HG03571 (cell line): Measurements from ENCODE around the gene LMO1.

Experiments
- ATAC-seq: cut with Tn5 transposase; IDR thresholded peaks from one replicate; pipeline ENCODE4 v1.9.1; 2021; ENCODE audit not compliant: unreplicated experiment

LMO1 gene

DNA sequence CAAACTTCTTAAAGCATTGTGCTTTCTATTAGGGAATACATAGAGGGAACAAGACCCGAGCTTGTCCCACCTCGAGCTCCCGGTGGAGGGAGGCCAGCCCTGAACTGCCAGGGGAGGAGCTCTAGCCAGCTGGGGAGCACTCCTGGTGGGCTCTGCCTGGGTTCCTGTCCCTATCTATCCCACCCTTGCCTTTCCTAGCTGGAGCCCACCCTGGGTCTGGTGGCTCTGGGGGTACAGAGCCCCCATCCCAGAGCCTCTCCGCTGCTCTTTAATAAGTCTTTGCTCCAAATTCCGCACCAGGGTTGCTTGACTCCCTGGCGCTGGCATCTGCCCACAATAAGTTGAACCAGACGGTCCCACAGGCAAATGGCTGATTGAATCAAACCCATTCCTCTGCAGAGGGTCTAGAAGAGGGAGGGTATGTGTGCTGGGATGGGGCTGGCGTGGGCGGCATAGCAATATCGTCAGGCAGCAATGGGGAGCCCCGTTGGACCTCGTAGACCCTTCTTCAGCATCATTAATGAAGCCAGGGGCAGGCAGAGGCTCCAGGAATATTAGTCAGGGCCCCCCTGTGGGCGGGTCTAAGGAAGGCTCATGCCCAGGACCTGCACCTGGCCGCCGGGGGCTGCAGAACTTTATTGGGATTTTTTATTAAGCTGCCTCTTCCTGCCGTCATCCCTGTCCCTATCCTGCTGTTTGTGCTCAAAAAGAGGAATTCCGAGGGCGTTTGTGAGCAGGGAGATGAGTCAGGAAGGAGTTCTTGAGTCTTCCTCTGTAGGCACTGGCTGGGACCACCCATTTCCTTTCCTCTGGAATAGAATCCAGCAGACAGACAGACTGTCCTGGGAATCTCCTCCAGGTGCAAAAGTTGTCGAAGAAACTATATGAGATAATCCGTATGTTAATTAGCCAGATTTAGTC lies 56.3 kb downstream of the LMO1 start:
- no peak for ATAC-seq

DNA sequence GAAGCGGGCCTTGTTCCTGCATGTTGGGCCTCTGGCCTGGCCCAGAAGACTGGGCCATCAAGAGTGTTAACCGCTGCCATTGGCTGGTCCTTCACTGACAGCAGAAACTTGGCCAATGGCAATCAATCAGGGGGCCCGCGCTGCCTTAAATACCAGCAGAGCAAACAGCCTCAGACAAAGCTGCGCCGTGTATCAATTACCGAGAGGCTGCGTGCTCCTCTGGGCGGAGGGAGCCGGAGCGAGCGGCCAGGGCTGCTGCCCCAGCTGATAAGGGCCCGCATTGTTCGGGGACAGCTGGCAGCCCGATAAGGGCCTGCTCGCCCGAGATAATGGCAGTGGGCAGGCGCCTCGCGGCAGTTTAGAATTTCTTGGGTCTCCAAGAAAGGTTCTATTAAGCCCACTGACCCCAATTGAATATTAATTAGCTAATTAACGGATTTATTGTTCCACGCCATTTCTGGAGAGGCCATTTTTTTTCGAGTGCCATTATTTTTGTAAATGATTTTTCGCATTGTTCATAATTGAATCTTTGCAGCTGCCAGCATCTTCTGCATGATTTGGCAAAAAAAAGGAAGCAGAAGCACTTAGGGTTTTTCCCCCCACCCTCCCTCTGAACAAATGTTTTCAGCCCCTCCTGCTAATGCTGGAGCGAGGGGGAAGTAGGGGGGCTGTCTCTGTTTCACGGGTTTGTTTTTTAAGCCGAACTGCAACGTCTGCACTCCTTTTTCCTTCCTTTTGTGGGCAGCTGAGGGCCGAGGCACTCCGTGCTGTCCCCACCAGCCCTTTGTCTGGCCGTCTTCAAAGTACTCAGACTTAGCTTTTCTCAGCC lies 57.2 kb downstream of the LMO1 start:
- no peak for ATAC-seq

DNA sequence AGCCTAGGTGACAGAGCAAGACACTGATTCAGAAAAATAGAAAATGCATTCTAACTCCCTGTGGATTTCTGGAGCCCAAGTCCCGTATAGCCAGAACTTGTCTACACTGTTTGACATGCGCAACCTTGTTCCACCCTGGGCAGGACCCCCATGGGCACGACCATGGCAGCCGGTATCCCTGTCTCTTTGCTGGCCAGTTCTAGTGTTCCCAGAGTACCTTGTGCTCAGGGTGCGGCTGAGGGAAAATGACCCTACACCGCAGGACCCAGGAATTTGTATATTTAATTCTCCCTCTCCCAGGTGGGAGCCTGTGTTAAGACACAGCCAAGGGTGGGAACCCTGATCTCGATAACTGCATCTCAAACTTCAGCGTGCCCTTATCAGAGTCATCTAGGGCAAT lies 58.1 kb downstream of the LMO1 start:
- no peak for ATAC-seq

DNA sequence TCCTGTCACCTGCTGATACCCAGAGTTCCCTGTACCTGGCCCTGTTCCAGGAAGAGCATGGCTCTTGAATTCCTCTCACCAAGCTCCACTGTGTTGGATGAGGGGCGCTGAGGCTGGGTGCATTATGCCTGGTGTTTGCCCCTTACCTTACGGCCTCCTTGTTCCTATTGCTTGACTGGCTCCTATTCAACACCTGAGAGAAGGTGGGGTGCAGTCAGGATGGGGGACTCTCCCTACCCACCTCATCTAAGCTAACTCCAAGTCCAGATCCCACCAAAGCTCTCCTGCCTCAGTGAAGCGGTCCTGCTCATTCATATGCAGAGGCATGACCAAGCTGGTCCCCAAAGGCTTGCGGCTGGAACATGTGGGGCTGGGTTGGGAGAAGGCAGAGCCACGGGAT lies 59.1 kb downstream of the LMO1 start:
- ATAC-seq, result no peak

DNA sequence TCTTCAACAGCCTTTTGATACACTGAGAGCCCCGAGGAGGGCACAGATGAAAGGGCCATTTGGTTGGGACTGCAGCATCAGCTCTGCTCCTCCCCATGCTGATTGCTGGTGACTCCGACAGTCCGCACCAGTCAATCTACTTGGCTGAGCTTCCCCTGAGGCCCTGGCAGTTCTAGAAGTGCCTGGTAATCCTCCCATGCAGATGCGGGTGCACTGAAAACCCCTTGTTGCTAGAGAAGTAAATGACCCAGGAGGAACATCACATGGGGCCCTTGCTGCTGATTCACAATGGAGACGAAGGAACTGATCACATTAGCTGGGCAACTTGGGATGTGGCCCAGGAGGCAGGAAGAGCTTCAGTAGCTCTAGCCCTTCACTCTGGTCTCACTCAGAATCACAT lies 59.7 kb downstream of the LMO1 start:
- ATAC-seq, result no peak

DNA sequence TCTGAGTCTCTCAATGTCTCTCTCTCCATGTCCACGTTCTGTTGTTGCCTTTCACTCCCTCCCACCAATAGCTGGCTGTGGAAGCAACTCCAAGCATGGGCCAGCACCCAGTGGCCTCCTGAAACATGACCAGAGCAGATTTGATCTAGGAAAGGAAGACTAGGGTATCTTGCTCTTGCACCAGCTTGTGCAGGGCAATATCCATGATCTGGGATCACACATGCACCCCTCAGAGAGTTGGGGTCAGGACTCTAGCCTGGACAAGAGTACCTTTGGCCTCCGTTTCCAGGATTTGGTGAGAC lies 60.3 kb downstream of the LMO1 start:
- ATAC-seq, result no peak

DNA sequence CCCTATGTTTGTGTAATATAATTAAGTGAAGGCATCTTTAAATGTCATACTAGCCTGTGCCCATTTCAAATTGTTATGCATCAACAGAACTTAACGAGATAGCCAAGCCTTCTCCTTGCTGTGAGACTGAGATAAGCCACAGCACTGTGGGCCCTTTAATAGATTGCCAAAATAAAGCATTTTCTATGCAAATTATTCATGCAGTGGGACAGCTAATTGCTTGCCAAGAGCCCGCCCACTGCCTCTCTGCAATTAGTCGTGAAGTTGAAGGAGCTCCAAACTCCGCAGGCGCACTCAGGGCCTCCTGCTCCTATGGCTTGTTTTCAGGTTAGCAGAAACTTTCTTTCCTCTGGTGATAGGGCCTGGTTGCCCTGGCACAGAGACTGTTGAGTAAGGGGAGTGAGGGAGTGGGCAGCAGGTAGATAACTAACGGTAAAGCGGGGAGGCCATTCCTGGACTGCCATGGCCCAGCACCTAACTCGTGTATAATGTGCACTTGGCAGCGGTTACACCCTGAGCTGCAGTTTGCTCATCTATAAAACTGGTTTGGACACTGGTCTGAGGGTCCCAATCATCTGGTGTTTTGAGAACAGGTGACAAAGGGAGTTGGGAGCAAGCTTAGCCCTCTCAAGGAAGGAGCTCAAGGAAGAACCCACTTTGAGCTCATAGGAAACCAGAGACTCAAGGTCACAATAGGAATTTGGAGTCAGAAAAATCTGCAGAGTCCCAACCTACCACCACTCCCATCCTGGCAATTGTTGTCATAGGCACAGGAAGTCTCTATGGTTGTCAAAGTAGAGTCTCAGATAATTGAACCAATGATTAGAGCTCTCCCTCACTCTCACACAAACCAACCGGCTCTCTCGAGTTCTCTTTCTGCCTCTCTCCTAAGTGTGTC lies 60.9 kb downstream of the LMO1 start:
- ATAC-seq, result no peak

DNA sequence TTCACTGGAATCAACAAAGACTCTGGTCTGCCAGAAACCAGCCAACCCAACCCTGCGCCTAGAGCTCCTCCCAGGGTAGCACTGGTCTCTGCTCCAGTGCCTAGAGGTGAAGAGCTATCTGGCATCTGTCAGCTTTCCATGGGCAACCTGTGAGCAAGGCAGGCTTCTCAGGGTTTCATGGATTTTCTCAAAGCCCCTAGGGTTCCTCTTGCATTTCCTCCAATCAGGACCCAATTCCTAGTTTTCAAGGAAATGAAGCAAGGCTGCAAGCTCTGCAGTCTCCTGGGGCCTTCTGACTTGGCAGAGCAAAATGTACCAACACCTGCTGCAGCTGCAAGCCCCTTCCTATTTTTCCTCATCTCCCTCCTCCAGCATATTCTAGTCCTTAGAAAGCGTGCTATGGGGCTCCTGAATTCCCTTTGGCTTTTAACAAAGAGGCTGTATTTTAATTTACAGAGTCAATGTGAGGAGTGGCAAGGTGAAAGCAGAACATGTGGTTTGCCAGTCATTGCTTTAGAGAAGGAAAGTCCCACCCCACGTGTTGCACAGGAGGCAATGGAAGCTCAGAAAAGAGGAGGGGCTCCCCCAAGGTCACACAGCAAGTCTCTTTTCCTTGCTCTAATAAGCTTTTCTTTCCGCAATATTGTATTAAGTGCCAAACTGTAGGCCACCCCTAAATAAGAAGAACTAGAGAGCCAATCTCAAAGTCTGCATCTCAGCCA lies 61.9 kb downstream of the LMO1 start:
- peak; percentile 55 for ATAC-seq

DNA sequence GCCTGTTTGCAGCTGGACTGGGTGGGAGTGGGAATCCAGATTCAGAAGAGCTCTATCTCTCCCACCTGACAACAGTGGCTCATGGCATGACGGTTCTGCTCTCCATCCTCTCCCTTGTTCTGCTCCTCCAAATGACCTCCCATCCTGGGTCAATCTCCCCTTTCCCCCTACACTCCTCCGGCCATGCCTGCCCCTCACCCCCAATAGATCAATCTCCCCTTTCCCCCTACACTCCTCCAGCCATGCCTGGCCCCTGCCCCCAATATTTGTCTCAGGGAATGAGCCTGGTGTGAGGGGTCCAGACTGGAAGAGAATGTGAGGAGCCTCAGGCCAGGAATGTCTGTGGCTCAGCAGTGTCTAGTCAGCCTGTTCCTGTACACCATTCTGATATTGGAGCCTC lies 64.0 kb downstream of the LMO1 start:
- ATAC-seq, result no peak

DNA sequence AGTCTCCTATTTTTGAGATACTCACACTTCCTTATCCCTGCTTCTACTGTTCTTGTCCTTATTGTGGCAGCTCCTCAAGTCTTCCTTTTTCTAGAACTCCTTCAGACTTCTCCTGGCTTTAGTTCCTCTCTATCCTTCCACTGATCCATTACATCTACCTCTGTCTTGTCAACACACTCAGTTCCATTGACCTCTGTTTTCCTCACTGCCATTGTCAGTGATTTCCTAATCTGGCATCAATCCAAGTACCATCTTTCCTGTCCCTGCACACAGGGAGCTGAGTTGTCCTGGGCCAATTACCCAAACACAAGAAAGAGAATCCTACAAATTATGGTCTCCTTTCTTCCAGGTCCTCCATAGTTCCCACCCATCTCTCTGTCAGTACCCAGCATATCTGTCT lies 66.9 kb downstream of the LMO1 start:
- ATAC-seq, result no peak

DNA sequence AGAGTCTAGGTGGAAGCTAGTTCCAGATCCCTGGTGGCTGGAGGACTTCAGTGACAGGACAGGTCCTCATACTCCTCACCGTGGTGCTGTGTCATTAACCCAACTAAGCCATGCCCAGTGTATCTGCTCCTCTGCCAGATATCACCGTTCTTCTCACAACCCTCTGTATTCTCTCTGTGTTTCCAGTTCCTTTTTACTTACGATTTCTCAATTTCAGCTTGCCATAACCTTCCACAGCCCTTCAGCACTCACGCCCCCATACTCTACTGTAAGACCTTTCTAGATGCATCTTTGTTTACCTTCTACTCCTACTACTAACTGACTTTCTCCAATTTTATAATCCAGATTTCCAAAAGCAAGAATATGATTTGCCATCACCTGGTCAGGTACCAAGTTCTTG lies 68.7 kb downstream of the LMO1 start:
- no peak for ATAC-seq

DNA sequence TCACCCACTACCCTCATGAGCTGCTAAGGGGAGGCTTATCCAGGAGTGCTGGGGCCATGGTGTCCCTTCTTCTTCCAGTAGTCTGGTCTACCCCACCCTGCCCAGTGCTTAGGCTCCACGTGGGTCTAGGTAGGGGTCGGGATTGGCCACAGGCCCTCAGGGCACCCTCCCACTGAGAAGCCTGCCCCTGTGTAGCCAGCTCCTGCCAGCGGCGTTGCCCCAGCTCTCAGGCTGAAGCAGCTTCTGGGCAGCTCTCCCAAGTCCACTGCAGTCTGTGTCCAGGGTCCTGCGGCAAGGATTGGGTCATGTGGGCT lies 70.8 kb downstream of the LMO1 start:
- ATAC-seq, result no peak

DNA sequence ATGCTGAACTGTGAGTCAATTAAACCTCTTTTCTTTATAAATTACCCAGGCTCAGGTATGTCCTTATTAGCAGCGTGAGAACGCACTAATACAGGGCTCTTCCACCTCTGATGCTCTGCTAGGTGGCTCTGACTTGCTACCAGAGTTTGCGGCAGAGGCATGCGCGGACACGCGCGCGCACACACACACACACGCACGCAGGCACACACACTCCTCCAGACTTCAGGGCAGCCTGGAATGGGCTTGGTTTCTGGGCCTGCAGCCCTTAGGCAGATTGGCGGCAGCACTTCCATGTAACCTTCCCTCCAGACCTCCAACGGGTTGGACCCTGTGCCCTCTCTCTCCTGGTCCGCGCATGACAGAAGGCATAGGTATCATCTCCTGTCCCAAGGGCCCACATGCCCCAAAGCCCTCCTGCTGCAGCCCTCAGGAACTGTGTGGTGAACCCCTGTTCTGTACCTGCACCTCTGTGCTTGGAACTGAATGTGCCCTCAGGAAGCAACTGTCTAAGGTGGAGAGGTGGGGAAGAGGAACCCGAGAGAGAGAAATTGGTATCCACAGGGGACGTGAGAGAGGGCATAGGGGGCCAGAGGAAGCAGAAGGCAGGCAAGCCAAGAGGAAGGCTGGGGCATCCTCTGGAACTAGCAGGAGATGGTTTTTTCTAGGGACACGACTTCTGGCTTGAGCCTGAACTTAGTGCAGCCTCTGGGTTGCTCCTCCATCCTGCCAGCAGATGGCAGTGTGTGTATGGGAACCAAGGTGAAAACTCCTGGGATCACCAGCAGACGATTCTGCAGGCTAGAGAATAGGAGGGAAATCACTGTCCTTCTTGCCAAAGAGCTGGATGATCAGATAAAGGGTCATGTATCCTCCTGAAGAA lies 71.4 kb downstream of the LMO1 start:
- no peak for ATAC-seq

DNA sequence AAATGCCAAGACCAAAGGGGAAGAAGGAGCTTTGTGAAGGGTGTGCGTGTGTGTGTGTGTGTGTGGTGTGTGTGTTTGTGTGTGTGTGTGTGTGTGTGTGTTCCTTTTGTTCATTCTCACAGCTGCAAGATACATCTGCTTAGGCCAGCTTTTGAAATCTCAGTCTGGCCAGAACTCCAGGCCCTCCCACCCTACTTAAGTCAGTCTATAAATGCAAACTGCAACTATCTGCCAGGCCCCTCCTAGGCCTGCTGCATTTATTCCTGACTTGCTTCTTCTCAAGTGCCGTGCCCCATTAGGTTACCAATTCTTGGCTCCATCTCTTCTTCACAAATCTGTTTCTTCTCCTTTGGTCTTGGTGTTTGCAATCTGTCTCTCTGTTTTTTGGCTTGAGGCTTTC lies 73.2 kb downstream of the LMO1 start:
- no peak for ATAC-seq

DNA sequence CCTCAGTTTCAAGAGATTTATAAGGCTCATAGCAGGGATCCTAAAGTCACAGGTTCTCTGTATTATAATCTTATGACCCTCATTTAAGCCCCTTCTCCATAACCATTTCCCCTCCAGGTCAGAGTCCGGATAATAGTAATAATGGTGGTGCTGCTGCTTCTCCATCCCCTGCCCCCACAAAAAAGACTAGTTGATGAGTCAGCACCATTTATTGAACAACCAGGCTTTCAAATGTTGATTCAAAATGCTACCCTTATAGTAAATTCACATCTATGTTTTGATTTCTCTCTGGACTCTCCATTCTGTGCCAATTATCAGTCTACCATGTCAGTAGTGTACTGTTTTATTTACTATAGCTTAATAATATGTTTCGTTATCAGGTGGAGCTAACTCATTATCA lies 77.2 kb downstream of the LMO1 start:
- ATAC-seq, result no peak

DNA sequence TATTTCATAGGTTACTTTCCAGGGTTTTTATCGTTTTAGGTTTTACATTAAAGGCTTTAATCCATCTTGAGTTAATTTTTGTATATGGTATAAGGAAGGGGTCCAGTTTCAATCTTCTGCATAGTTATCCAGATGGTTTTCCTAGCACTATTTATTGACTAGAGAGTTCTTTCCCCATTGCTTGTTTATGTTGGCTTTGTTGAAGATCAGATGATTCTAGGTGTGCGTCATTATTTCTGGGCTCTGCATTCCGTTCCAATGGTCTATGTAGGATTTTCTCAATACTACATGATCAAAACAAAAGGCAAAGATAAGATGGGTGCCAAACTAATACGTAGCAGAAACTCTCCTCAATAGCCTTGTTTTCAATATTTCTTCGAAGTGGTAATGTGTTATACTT lies 80.6 kb downstream of the LMO1 start:
- ATAC-seq, result no peak

DNA sequence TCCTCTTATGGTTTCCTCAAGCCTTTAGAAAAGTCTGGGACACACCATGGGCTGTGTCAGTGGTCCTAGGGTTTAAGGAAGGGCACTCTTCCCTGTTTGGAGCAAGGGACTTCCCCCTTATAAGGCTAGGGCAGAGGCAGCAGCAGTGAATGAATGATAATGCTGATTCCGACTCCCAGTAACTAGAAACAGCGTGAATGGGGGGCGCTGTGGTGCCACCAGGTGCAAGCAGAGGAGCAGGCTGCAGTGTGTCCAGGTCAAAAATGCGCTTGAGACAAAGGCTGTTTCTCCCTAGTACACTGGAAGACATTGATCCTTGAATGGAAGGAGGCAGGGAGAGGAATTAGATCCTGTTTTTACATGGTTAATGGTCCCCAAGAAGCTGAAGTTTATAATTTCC lies 83.2 kb downstream of the LMO1 start:
- ATAC-seq, result no peak

DNA sequence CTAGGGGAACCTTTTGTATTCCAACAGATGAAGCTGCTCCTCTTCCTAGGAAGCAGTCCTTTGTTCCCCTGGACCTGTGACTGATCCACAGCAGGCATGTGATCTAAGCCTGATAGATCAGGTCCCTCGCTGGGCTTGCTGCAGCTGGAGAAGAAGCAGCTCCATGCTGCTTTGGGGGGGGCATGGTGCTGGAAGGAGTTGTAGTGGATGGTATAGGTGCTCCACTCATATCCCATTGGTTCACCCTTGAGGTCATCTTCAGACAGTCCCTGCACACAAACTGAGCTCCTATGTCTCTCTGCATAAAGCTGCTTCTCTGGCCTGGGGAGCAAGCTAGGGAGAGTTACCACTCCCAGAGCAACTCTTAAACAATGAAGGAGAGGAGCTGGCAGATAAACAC lies 85.4 kb downstream of the LMO1 start:
- no peak for ATAC-seq

DNA sequence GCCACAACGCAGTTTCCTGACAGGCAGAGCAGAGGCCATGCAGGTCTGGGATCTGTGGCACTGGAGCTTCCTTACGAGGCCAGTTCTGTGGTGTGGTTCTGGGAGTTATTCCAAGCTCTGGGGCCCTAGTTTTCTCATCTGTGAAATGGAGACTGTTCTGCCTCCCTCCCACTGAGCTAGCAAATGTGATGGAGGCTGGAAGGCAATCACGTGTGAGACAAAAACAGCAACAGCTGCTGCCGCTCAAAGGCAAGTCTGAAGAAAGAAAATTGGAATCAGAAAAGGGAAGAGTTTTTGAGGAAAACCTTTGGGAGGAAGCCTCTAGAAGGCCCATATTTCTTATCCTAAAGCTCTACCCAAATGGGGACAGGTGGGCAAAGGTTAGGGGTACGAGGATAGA lies 86.5 kb downstream of the LMO1 start:
- ATAC-seq, result no peak
